ENCODE data around the gene AUP1. TPM values are rescaled to one million over a fixed set of nuclear protein-coding genes. Genes with fewer than 3 reads are reported as not detected.
"Not testable (repeated sequence)": the region's sequence is repeated elsewhere in the genome, so short reads cannot be mapped to it uniquely, and the experiment has no call there.

AUP1 gene
- total and polyA plus RNA-seq, 2 of the 4 experiments (the other 2 are of a cell fraction): 47.5 to 100.0 TPM

- TF ChIP-seq RCOR1 (IDR thresholded peaks at IDR 0.05; ENCODE audit: insufficient replicate concordance, low read length): no peak
Measured at GRCh38 chr2:74562126-74562775, 32.7 kb upstream of the AUP1 start (continued).

- H4K8ac ChIP-seq (ENCODE audit: low read depth in 2 of 2, low read length in 2 of 2); BruUV-seq (replicated peaks); H3K23ac ChIP-seq (ENCODE audit: low read depth, low read length); H2AFZ ChIP-seq (replicated peaks; ENCODE audit: low read length, poor library complexity); DNase-seq; H3K4me1 ChIP-seq (ENCODE audit: control insufficient read depth, insufficient read depth, low read length); H3K27ac ChIP-seq (ENCODE audit: insufficient read depth, low read length); intact Hi-C loops (cut with micrococcal nuclease); H3K18ac ChIP-seq (ENCODE audit: low read depth, low read length); H2BK20ac ChIP-seq (ENCODE audit: low read depth, low read length); H4K91ac ChIP-seq (ENCODE audit: insufficient read depth, low read depth, low read length); H3K27me3 ChIP-seq (ENCODE audit: control insufficient read depth, insufficient read depth, low read length); H2BK15ac ChIP-seq (ENCODE audit: low read depth, low read length); H2AK9ac ChIP-seq (replicated peaks; ENCODE audit: low read depth, low read length, poor library complexity); CTCF ChIA-PET; H4K20me1 ChIP-seq (ENCODE audit: insufficient read depth, low read length); in situ Hi-C loops (cut with MboI; ENCODE audit: low sequenced_read_pairs); H3K4me2 ChIP-seq (ENCODE audit: low read depth, low read length); H3K4me3 ChIP-seq (ENCODE audit: insufficient read depth, low read depth, low read length); H3K56ac ChIP-seq (ENCODE audit: extremely low read depth, insufficient read depth, low read length); H3K9ac ChIP-seq (ENCODE audit: low read depth, low read length); H3K14ac ChIP-seq (replicated peaks; ENCODE audit: low read depth, low read length); dilution Hi-C loops (cut with HindIII; ENCODE audit: low sequenced_read_pairs, unreplicated experiment); H2BK120ac ChIP-seq (ENCODE audit: low read depth, low read length); H4K5ac ChIP-seq (ENCODE audit: low read depth, low read length); ATAC-seq (ENCODE audit: low read depth); POLR2A ChIA-PET (ENCODE audit: unreplicated experiment); H2BK5ac ChIP-seq (ENCODE audit: low read depth, low read length, poor library complexity, severe bottlenecking); H3K9me3 ChIP-seq (ENCODE audit: control insufficient read depth, insufficient read depth, low read length): not testable (repeated sequence)
- Histone ChIP-seq H2AK5ac (ENCODE audit: low read depth, low read length) (peak overlapping the region; percentile 33; the same call in 1 of the 2 replicates), H3K4ac (ENCODE audit: low read depth, low read length) (0 out of 2 replicates have a peak overlapping the region, but pooled peaks have one; percentile 26), H3K9me1 (ENCODE audit: insufficient read depth, low read length) (peaks cover 22% of the 10 kb centered on the region), H3K36me3 (ENCODE audit: control insufficient read depth, insufficient read depth, low read length) (peaks cover 14% of the 10 kb centered on the region), H3K79me1 (ENCODE audit: low read depth in 1 of 2, low read length in 2 of 2) (peaks cover 0 to 12% of the 10 kb centered on the region in 2 experiments; a peak in 2 of 4 replicates)
- 100% methylated on average over 1 of the region's 1 CpG; no CpG with 5 or more reads in 1 of the 2 experiments for WGBS, 2 experiments (ENCODE audit: extremely low coverage in 2 of 2, insufficient read length in 1 of 2)
Measured at GRCh38 chr2:74561022-74561421, 31.5 kb upstream of the AUP1 start.

Data from IMR-90 (cell line).